Stimulated activated CD8-positive, alpha-beta memory T cell treated with anti-CD3 and anti-CD28 coated beads, Interleukin-2, amount 100 ng/mL, for 48 hours (primary cell): ENCODE measurements around the gene DIP2A.
"Not testable (repeated sequence)": the region's sequence is repeated elsewhere in the genome, so short reads cannot be mapped to it uniquely, and the experiment has no call there.

Experiments used
- DNase-seq, 2 donors: peaks; one replicate each; pipeline ENCODE4 v3.0.0-alpha.2; 2020; ENCODE audit warnings: low read depth in 2 of 2

DIP2A gene

GRCh38 chr21:46482846-46483231 lies 24.1 kb downstream of the DIP2A start:
- no peak for DNase-seq

- DNase-seq, result no peak
These were observed 24.9 kb downstream of the DIP2A start for GRCh38 chr21:46483300-46484295.

GRCh38 chr21:46486481-46487126 lies 27.9 kb downstream of the DIP2A start:
- DNase-seq, result no peak

- DNase-seq, result no peak
These were observed 30.5 kb downstream of the DIP2A start for GRCh38 chr21:46489162-46489663.

GRCh38 chr21:46489800-46490199 lies 31.1 kb downstream of the DIP2A start:
- DNase-seq, result no peak

- DNase-seq, result no peak
These were observed 32.9 kb downstream of the DIP2A start for GRCh38 chr21:46491553-46491952.

- no peak for DNase-seq
These were observed 34.2 kb downstream of the DIP2A start for GRCh38 chr21:46492851-46493250.

- DNase-seq, result no peak
These were observed 35.1 kb downstream of the DIP2A start for GRCh38 chr21:46493828-46494227.

- DNase-seq, result no peak
These were observed 39.8 kb downstream of the DIP2A start for GRCh38 chr21:46498335-46499050.

GRCh38 chr21:46500224-46500861 lies 41.7 kb downstream of the DIP2A start:
- DNase-seq, result no peak

GRCh38 chr21:46503922-46504550 lies 45.3 kb downstream of the DIP2A start:
- DNase-seq, result no peak

GRCh38 chr21:46504666-46505065 lies 46.0 kb downstream of the DIP2A start:
- DNase-seq, result no peak

- no peak for DNase-seq
These were observed 48.9 kb downstream of the DIP2A start for GRCh38 chr21:46507562-46507961.

- no peak for DNase-seq
These were observed 51.2 kb downstream of the DIP2A start for GRCh38 chr21:46509741-46510502.

- DNase-seq, result no peak
These were observed 56.4 kb downstream of the DIP2A start for GRCh38 chr21:46515109-46515508.

- DNase-seq, result no peak
These were observed 57.4 kb downstream of the DIP2A start for GRCh38 chr21:46516068-46516467.

- no peak for DNase-seq
These were observed 58.7 kb downstream of the DIP2A start for GRCh38 chr21:46517361-46517760.

GRCh38 chr21:46518983-46519583 lies 60.4 kb downstream of the DIP2A start:
- no peak for DNase-seq

GRCh38 chr21:46527393-46527792 lies 68.7 kb downstream of the DIP2A start:
- DNase-seq, result not testable (repeated sequence)

- no peak for DNase-seq
These were observed 69.1 kb downstream of the DIP2A start for GRCh38 chr21:46527801-46528200.
